Kidney epithelial cell (primary cell): ENCODE data around the gene DNMT3L. TPM values are rescaled to one million over a fixed set of nuclear protein-coding genes. Genes with fewer than 3 reads are reported as not detected.

Source experiments
- DNase-seq: peaks from one replicate; pipeline ENCODE4 v3.0.0-alpha.2; 2010; ENCODE audit warnings: low read depth
- H3K27me3 ChIP-seq: 2 replicates; pipeline ENCODE4 v1.6.0; 2011; ENCODE audit warnings: low read length; ENCODE audit not compliant: control insufficient read depth, insufficient read depth
- H3K36me3 ChIP-seq: 2 replicates; pipeline ENCODE4 v1.5.1; 2011; ENCODE audit warnings: low read length; ENCODE audit not compliant: control insufficient read depth, insufficient read depth
- H3K4me3 ChIP-seq: 2 replicates; pipeline ENCODE4 v1.5.1; 2011; ENCODE audit warnings: low read depth, mild to moderate bottlenecking, control low read depth, low read length
- total RNA-seq: library from RNA; depleted of rRNA; stranded (reverse); fragments of >200 nt; gene quantifications from 2 replicates; pipeline ENCODE4 v1.2.3, GENCODE V29; 2015
- TF ChIP-seq, protein P1 (sequence below): IDR thresholded peaks from 2 replicates; pipeline ENCODE4 v1.5.1; 2011; ENCODE audit warnings: mild to moderate bottlenecking, moderate library complexity, low read length, control low read depth, inconsistent platforms; ENCODE audit not compliant: insufficient read depth, poor library complexity, severe bottlenecking

The DNMT3L gene
- total RNA-seq, 1 donor from 2014 or later = not detected

DNA sequence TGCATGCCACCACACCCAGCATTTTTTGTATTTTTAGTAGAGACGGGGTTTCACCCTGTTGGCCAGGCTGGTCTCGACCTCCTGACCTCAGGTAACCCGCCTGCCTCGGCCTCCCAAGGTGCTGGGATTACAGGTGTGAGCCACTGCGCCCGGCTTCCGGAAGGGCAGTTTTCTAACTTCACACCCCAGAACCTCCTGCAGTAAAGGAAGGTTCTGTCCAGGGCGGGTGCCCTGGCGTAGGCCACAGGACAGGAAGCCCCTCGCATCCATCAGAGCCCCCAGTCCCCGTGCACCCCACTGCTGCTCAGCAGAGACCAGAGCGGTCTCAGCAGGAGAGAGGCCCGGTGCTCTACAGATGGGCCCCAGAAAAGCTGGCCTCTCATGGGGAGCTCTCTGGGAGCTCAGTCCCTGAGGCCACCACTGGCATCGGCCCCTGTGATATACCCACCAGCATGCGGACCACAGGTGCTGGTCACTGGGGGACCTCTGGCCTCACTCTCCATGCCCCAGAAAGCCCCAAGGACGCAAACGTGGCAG lies 4.1 kb upstream of the DNMT3L start:
- H3K27me3 ChIP-seq = peaks cover 10% of the 10 kb centered on the region
- H3K4me3 ChIP-seq = no peak overlapping the region
- TF ChIP-seq, protein P1, sequence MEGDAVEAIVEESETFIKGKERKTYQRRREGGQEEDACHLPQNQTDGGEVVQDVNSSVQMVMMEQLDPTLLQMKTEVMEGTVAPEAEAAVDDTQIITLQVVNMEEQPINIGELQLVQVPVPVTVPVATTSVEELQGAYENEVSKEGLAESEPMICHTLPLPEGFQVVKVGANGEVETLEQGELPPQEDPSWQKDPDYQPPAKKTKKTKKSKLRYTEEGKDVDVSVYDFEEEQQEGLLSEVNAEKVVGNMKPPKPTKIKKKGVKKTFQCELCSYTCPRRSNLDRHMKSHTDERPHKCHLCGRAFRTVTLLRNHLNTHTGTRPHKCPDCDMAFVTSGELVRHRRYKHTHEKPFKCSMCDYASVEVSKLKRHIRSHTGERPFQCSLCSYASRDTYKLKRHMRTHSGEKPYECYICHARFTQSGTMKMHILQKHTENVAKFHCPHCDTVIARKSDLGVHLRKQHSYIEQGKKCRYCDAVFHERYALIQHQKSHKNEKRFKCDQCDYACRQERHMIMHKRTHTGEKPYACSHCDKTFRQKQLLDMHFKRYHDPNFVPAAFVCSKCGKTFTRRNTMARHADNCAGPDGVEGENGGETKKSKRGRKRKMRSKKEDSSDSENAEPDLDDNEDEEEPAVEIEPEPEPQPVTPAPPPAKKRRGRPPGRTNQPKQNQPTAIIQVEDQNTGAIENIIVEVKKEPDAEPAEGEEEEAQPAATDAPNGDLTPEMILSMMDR = no peak
- no peaks in the 10 kb centered on the region for H3K36me3 ChIP-seq
- no peak for DNase-seq

DNA sequence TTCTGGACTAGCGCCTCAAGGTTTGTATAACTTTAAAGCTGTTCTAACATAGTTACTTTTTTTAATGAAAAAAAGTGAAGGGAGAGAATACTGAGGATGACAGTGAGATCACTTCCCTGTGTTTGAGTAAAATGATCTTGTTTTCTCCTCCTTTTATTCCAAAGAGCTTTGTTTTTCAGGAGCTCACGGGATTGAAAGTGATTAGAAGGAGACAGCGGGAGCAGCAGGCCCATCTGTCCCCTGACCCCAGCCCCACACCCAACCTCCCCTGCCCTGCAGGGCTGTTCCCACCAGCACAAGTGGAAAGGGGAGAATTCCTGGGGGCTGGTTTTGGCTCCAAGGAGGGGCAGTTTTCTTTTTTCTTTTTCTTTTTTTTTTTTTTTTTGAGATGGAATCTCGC lies 2.1 kb upstream of the DNMT3L start:
- Histone ChIP-seq H3K27me3 (peaks cover 12% of the 10 kb centered on the region), H3K36me3 (no peaks in the 10 kb centered on the region), H3K4me3 (no peak overlapping the region)
- TF ChIP-seq, protein P1 = no peak
- no peak for DNase-seq

DNA sequence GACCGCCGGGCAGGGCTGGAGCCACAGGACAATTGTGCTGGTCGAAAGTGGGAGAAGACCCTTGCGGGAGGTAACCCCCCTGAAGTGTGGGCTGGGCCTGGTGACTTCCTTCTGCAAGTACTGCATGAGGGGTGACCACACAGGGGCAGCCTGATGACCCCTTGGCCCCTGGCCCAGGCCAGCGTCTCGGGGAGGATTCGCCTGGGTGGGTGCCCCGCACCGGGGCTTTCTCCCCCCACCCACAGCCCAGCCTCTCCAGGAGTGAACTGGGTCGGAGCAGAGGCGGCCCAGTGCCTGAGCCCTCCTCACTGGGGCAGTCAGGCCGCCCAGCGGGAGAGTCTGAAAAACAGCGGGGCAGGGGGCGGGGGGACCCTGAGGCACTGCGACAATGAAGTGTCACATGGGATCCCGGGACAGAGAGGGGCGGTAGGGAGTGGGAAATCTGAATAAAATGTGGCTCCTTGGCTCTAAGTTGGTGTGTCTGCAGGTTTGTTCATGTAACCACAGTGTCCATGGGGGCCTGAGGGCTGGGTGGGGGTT lies 1.6 kb upstream of the DNMT3L start:
- DNase-seq = no peak
- Histone ChIP-seq H3K27me3 (peaks cover 12% of the 10 kb centered on the region), H3K36me3 (no peaks in the 10 kb centered on the region), H3K4me3 (no peak overlapping the region)
- TF ChIP-seq, protein P1 = no peak

DNA sequence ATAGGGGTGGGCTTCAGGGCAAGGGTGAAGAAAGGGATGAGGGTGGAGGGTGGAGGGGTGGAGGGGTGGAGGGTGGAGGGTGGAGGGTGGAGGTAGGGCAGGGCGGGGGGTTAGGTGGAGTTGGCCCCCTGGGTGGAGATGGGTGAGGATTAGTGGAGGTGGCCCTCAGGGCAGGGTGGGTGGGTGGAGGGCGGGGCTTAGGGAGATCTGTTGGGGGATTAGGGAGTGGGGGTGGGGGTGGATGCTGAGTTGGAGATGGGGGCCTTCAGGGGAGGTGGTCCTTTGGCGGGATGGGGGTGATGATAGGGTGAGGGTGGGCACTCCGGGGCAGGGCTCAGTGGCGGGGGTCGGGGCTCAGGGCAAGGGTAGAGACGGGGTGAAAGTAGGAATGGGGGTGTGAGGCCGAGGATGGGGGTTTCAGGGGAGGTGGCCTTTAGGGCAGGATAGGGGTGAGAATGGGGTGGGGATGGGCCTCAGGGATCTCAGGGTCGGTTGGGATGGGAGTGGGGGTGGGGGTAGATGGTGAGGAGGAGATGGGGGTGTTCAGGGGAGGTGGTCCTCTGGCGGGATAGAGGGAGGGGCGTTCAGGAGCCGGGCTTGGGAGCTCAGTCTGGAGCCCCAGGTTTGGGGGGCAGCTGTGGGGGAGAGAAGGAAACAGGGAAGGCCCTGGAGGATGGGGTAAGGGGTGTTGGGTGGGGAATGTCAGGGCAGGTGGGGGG lies 800 bp upstream of the DNMT3L start:
- Histone ChIP-seq H3K27me3 (peaks cover 12% of the 10 kb centered on the region), H3K4me3 (no peak overlapping the region), H3K36me3 (no peaks in the 10 kb centered on the region)
- no peak for DNase-seq
- TF ChIP-seq, protein P1 = no peak

DNA sequence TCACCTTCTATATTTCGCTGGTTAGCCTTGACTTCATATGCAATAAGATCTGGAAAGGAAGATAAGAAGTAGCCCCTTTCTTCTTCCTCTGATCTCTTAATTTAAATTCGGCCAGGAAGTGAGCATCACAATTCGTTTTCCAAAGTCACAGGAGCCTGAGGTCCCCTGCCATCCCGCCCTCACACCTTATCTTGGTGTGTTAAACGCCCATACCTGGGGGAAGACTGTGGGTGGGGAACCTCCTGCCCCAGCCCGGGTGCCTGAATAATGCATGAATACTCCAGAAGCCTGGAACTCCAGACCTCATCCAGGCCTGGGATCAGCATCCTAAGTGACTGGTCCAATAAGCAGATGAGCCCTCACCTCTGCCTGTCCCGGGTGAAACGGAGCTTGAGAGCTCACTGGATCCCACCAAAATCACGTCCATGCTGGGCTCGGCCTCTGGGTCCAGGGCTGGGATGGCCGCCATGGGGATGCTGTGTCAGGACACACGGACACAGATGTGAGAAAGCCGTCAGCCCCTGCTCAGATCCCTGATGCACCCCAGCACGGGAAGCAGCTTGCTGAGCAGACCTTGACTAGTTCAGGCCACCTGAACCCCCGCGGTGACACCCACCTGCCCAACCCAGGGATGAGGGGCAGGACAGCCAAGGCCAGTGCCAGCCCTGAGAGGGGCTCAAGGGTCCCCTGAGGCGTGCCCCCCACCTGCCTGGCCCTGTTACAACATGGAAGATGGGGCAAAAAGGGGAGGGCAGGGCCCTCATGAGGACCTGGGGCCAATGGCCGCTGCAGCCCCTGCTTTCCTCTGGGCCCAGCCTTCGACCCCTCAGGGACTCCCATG lies 686 bp downstream of the DNMT3L start:
- Histone ChIP-seq H3K4me3 (no peak overlapping the region), H3K36me3 (no peaks in the 10 kb centered on the region), H3K27me3 (peaks cover 12% of the 10 kb centered on the region)
- TF ChIP-seq, protein P1 = no peak
- DNase-seq = no peak
